ENCODE measurements around the gene GPC6. TPM values are rescaled to one million over a fixed set of nuclear protein-coding genes. Genes with fewer than 3 reads are reported as not detected.
A peak's percentile ranks its signal among the peaks of the same experiment; 100 is the strongest.

Gene GPC6
- total and polyA plus RNA-seq, 4 donors = 5.9 to 29.1 (median 18.2) TPM

DNA sequence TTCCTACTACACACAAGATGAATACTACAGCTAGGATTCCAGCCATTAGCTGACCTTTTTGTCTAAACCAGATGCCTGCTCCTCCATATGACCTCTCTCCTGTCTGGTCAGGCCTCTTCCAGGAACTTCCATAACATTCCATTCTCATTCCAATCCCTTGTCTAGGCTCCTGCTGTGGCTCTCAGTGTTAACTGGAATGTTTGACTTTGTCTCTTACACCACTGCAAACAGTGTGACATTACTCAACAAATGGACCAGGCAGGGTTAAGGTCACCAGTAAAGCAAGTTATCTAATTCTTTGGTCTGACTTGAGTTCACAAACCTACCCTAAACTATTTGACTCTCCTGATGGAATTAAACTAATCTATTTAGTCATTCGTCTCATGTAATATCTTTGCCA lies 2.1 kb upstream of the GPC6 start:
- Histone ChIP-seq H3K27me3 (ENCODE audit: control insufficient read depth in 4 of 4, insufficient read depth in 4 of 4, low read length in 3 of 4) (no peaks in the 10 kb centered on the region), H3K4me3 (ENCODE audit: low read depth in 1 of 3, low read length in 3 of 3) (no peak overlapping the region), H3K36me3 (ENCODE audit: control insufficient read depth in 4 of 4, insufficient read depth in 3 of 4, low read depth in 1 of 4, low read length in 3 of 4) (no peaks in the 10 kb centered on the region), H3K9ac (ENCODE audit: low read depth in 1 of 2, low read length in 2 of 2) (no peak overlapping the region), H3K9me3 (ENCODE audit: control insufficient read depth in 4 of 4, low read length in 3 of 4) (no peaks in the 10 kb centered on the region), H3K27ac (ENCODE audit: low read depth in 1 of 2, low read length in 2 of 2) (peak overlapping the region; percentile 8 to 13), H3K4me1 (ENCODE audit: control insufficient read depth in 4 of 4, insufficient read depth in 4 of 4, low read length in 3 of 4) (peaks cover 1 to 28% (median 23%) of the 10 kb centered on the region in 4 donors)
- 35% methylated on average over 1 of the region's 1 CpG for WGBS
- TF ChIP-seq FOXA1 (IDR thresholded peaks at IDR 0.05) (peak; percentile 59), YY1 (IDR thresholded peaks at IDR 0.05) (peak; percentile 81), RAD21 (IDR thresholded peaks at IDR 0.05) (peak; percentile 54 to 58), GABPA (IDR thresholded peaks at IDR 0.05 in 1 of 2, conservative IDR thresholded peaks at IDR 0.05 in 1 of 2) (no peak), FOXA2 (IDR thresholded peaks at IDR 0.05) (peak; percentile 55), HNF4A (conservative IDR thresholded peaks at IDR 0.05) (peak; percentile 93 to 95), NR2F2 (IDR thresholded peaks at IDR 0.05) (peak; percentile 87), TAF1 (conservative IDR thresholded peaks at IDR 0.05) (no peak), EGR1 (IDR thresholded peaks at IDR 0.05; ENCODE audit: low read depth in 2 of 2) (peak in 1 of 2 donors; percentile 52), JUND (IDR thresholded peaks at IDR 0.05) (peak; percentile 87 to 89), HNF4G (IDR thresholded peaks at IDR 0.05) (peak; percentile 83), SP1 (IDR thresholded peaks at IDR 0.05) (peak; percentile 91), RXRA (IDR thresholded peaks at IDR 0.05) (peak; percentile 97 to 98)
- TF ChIP-seq, protein P1, sequence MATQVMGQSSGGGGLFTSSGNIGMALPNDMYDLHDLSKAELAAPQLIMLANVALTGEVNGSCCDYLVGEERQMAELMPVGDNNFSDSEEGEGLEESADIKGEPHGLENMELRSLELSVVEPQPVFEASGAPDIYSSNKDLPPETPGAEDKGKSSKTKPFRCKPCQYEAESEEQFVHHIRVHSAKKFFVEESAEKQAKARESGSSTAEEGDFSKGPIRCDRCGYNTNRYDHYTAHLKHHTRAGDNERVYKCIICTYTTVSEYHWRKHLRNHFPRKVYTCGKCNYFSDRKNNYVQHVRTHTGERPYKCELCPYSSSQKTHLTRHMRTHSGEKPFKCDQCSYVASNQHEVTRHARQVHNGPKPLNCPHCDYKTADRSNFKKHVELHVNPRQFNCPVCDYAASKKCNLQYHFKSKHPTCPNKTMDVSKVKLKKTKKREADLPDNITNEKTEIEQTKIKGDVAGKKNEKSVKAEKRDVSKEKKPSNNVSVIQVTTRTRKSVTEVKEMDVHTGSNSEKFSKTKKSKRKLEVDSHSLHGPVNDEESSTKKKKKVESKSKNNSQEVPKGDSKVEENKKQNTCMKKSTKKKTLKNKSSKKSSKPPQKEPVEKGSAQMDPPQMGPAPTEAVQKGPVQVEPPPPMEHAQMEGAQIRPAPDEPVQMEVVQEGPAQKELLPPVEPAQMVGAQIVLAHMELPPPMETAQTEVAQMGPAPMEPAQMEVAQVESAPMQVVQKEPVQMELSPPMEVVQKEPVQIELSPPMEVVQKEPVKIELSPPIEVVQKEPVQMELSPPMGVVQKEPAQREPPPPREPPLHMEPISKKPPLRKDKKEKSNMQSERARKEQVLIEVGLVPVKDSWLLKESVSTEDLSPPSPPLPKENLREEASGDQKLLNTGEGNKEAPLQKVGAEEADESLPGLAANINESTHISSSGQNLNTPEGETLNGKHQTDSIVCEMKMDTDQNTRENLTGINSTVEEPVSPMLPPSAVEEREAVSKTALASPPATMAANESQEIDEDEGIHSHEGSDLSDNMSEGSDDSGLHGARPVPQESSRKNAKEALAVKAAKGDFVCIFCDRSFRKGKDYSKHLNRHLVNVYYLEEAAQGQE (IDR thresholded peaks at IDR 0.05) = peak; percentile 72
- TF ChIP-seq, protein P2, sequence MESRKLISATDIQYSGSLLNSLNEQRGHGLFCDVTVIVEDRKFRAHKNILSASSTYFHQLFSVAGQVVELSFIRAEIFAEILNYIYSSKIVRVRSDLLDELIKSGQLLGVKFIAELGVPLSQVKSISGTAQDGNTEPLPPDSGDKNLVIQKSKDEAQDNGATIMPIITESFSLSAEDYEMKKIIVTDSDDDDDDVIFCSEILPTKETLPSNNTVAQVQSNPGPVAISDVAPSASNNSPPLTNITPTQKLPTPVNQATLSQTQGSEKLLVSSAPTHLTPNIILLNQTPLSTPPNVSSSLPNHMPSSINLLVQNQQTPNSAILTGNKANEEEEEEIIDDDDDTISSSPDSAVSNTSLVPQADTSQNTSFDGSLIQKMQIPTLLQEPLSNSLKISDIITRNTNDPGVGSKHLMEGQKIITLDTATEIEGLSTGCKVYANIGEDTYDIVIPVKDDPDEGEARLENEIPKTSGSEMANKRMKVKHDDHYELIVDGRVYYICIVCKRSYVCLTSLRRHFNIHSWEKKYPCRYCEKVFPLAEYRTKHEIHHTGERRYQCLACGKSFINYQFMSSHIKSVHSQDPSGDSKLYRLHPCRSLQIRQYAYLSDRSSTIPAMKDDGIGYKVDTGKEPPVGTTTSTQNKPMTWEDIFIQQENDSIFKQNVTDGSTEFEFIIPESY (IDR thresholded peaks at IDR 0.05) = peak; percentile 87
- TF ChIP-seq, protein P3, sequence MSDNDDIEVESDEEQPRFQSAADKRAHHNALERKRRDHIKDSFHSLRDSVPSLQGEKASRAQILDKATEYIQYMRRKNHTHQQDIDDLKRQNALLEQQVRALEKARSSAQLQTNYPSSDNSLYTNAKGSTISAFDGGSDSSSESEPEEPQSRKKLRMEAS (IDR thresholded peaks at IDR 0.05) = peak; percentile 85
- TF ChIP-seq, protein P4, sequence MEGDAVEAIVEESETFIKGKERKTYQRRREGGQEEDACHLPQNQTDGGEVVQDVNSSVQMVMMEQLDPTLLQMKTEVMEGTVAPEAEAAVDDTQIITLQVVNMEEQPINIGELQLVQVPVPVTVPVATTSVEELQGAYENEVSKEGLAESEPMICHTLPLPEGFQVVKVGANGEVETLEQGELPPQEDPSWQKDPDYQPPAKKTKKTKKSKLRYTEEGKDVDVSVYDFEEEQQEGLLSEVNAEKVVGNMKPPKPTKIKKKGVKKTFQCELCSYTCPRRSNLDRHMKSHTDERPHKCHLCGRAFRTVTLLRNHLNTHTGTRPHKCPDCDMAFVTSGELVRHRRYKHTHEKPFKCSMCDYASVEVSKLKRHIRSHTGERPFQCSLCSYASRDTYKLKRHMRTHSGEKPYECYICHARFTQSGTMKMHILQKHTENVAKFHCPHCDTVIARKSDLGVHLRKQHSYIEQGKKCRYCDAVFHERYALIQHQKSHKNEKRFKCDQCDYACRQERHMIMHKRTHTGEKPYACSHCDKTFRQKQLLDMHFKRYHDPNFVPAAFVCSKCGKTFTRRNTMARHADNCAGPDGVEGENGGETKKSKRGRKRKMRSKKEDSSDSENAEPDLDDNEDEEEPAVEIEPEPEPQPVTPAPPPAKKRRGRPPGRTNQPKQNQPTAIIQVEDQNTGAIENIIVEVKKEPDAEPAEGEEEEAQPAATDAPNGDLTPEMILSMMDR (IDR thresholded peaks at IDR 0.05; ENCODE audit: low read depth, low read length, missing input control) = no peak
- TF ChIP-seq, protein P5, sequence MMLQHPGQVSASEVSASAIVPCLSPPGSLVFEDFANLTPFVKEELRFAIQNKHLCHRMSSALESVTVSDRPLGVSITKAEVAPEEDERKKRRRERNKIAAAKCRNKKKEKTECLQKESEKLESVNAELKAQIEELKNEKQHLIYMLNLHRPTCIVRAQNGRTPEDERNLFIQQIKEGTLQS (IDR thresholded peaks at IDR 0.05) = peak; percentile 67
- DNase-seq (ENCODE audit: low spot score) = no peak

Measured in liver (tissue), 9 donors.